H9 (cell line): ENCODE data around the gene RPS13. TPM values are rescaled to one million over a fixed set of nuclear protein-coding genes. Genes with fewer than 3 reads are reported as not detected.

ENCODE experiments used
- DNase-seq: peaks from one replicate; pipeline ENCODE4 v3.0.0-alpha.2; 2017
- H2AFZ ChIP-seq: one replicate; pipeline ENCODE4 v1.6.1; 2013; ENCODE audit warnings: mild to moderate bottlenecking, low read length, control low read depth, moderate library complexity
- H2AK5ac ChIP-seq: 2 replicates; pipeline ENCODE4 v1.6.1; 2013; ENCODE audit warnings: low read length, control low read depth, mixed read lengths; ENCODE audit not compliant: insufficient read length
- H2BK120ac ChIP-seq: one replicate; pipeline ENCODE4 v1.6.1; 2013; ENCODE audit warnings: low read depth, mild to moderate bottlenecking, low read length, control low read depth, inconsistent platforms; ENCODE audit not compliant: poor library complexity, severe bottlenecking
- H2BK12ac ChIP-seq: 2 replicates; pipeline ENCODE4 v1.6.1; 2013; ENCODE audit warnings: low read length, control low read depth, mixed read lengths, low read depth; ENCODE audit not compliant: insufficient read length
- H2BK15ac ChIP-seq: 2 replicates; pipeline ENCODE4 v1.6.1; 2013; ENCODE audit warnings: low read depth, low read length, control low read depth
- H2BK20ac ChIP-seq: one replicate; pipeline ENCODE4 v1.6.1; 2013; ENCODE audit warnings: low read depth, mild to moderate bottlenecking, low read length, control low read depth, inconsistent platforms; ENCODE audit not compliant: poor library complexity, severe bottlenecking
- H2BK5ac ChIP-seq: 2 replicates; pipeline ENCODE4 v1.6.1; 2013; ENCODE audit warnings: low read length, control low read depth, mixed read lengths; ENCODE audit not compliant: insufficient read length
- H3K14ac ChIP-seq: 2 replicates; pipeline ENCODE4 v1.6.1; 2013; ENCODE audit warnings: low read length, control low read depth; ENCODE audit not compliant: insufficient read depth
- H3K18ac ChIP-seq: 2 replicates; pipeline ENCODE4 v1.6.1; 2013; ENCODE audit warnings: low read depth, mild to moderate bottlenecking, mixed read lengths, low read length, control low read depth; ENCODE audit not compliant: insufficient read length
- H3K23ac ChIP-seq: 2 replicates; pipeline ENCODE4 v1.6.1; 2013; ENCODE audit warnings: low read length, control low read depth, mixed read lengths, low read depth; ENCODE audit not compliant: insufficient read length
- H3K23me2 ChIP-seq: 2 replicates; pipeline ENCODE4 v1.6.1; 2013; ENCODE audit warnings: low read depth, mild to moderate bottlenecking, mixed read lengths, low read length, control low read depth; ENCODE audit not compliant: insufficient read length, poor library complexity, severe bottlenecking
- H3K27ac ChIP-seq: 2 replicates; pipeline ENCODE4 v1.5.1; 2013; ENCODE audit warnings: low read length, control low read depth, mixed read lengths, low read depth; ENCODE audit not compliant: insufficient read length
- H3K27me3 ChIP-seq: 2 replicates; pipeline ENCODE4 v1.6.1; 2013; ENCODE audit warnings: low read length, control low read depth, inconsistent platforms; ENCODE audit not compliant: insufficient read depth
- H3K4ac ChIP-seq: 2 replicates; pipeline ENCODE4 v1.6.1; 2013; ENCODE audit warnings: low read depth, mild to moderate bottlenecking, control low read depth, inconsistent platforms, low read length, moderate library complexity
- H3K4me1 ChIP-seq: 2 replicates; pipeline ENCODE4 v1.6.1; 2013; ENCODE audit warnings: low read length, control low read depth, inconsistent platforms; ENCODE audit not compliant: insufficient read depth
- H3K4me2 ChIP-seq: 2 replicates; pipeline ENCODE4 v1.6.1; 2013; ENCODE audit warnings: low read length, control low read depth, mixed read lengths; ENCODE audit not compliant: insufficient read length, insufficient read depth
- H3K56ac ChIP-seq: 2 replicates; pipeline ENCODE4 v1.6.1; 2013; ENCODE audit warnings: low read depth, mild to moderate bottlenecking, mixed read lengths, low read length, control low read depth; ENCODE audit not compliant: insufficient read length
- H3K79me1 ChIP-seq: 2 replicates; pipeline ENCODE4 v1.6.1; 2013; ENCODE audit warnings: low read depth, mild to moderate bottlenecking, moderate library complexity, low read length, control low read depth, inconsistent platforms; ENCODE audit not compliant: insufficient read depth, poor library complexity, severe bottlenecking
- H3K79me2 ChIP-seq: 2 replicates; pipeline ENCODE4 v1.6.1; 2013; ENCODE audit warnings: low read length, control low read depth, inconsistent platforms; ENCODE audit not compliant: insufficient read depth
- H3K9ac ChIP-seq: 2 replicates; pipeline ENCODE4 v1.6.1; 2013; ENCODE audit warnings: low read length, control low read depth, mixed read lengths; ENCODE audit not compliant: insufficient read length; ENCODE audit errors: extremely low read depth
- H3K9me3 ChIP-seq: one replicate; pipeline ENCODE4 v1.6.1; 2013; ENCODE audit warnings: low read depth, low read length, inconsistent platforms; ENCODE audit not compliant: control insufficient read depth
- H3T11ph ChIP-seq: one replicate; pipeline ENCODE4 v1.6.1; 2013; ENCODE audit warnings: mild to moderate bottlenecking, low read length, control low read depth, inconsistent platforms
- H4K20me1 ChIP-seq: one replicate; pipeline ENCODE4 v1.6.1; 2013; ENCODE audit not compliant: control insufficient read depth, insufficient read length, insufficient read depth
- H4K5ac ChIP-seq: 2 replicates; pipeline ENCODE4 v1.6.1; 2013; ENCODE audit warnings: low read depth, mild to moderate bottlenecking, mixed read lengths, low read length, control low read depth; ENCODE audit not compliant: insufficient read length
- H4K8ac ChIP-seq: replicated peaks from 2 replicates; pipeline ENCODE4 v1.6.1; 2013; ENCODE audit warnings: low read length, control low read depth, mixed read lengths, low read depth; ENCODE audit not compliant: insufficient read length
- H4K91ac ChIP-seq: 2 replicates; pipeline ENCODE4 v1.6.1; 2013; ENCODE audit warnings: low read depth, mild to moderate bottlenecking, moderate library complexity, mixed read lengths, low read length, control low read depth; ENCODE audit not compliant: insufficient read length
- H3K27ac Mint-ChIP-seq, 3 experiments: 2 replicates in 2 of 3; 3 replicates in 1 of 3; pipeline ENCODE4 v1.8.0; 2020 to 2021; ENCODE audit warnings: mixed read lengths in 3 of 3, mild to moderate bottlenecking in 1 of 3, moderate library complexity in 1 of 3
- H3K27me3 Mint-ChIP-seq: 2 replicates; pipeline ENCODE4 v1.8.0; 2021; ENCODE audit warnings: low read depth, mild to moderate bottlenecking, moderate library complexity, mixed read lengths
- H3K36me3 Mint-ChIP-seq, 3 experiments: 2 replicates in 2 of 3; 3 replicates in 1 of 3; pipeline ENCODE4 v1.8.0; 2020 to 2021; ENCODE audit warnings: low read depth in 3 of 3, mixed read lengths in 3 of 3; ENCODE audit not compliant: insufficient read depth in 1 of 3
- H3K4me1 Mint-ChIP-seq, 2 experiments: 2 replicates each; pipeline ENCODE4 v1.8.0; 2020; ENCODE audit warnings: mixed read lengths in 2 of 2
- H3K4me3 Mint-ChIP-seq, 2 experiments: 2 replicates in 1 of 2; 3 replicates in 1 of 2; pipeline ENCODE4 v1.8.0; 2020 to 2021; ENCODE audit warnings: mild to moderate bottlenecking in 2 of 2, mixed read lengths in 2 of 2, moderate library complexity in 1 of 2
- H3K9me3 Mint-ChIP-seq, 2 experiments: 2 replicates in 1 of 2; 3 replicates in 1 of 2; pipeline ENCODE4 v1.8.0; 2020; ENCODE audit warnings: mild to moderate bottlenecking in 2 of 2, mixed read lengths in 2 of 2, moderate library complexity in 1 of 2
- CTCF ChIP-seq: fragments of 200-600 bp; sonication (generic); conservative IDR thresholded peaks from 3 replicates; pipeline ENCODE4 v1.8.0; 2021; ENCODE audit warnings: antibody characterized with exemption, mild to moderate bottlenecking
- WGBS: extraction: QIAGEN DNeasy Blood & Tissue Kit; methylation state at CpG from one replicate; pipeline ENCODE4 v1.1.7; 2013; ENCODE audit warnings: missing lambda C conversion rate, low lambda C conversion rate, mixed read lengths; ENCODE audit not compliant: insufficient read length; ENCODE audit errors: extremely low coverage; 5-methylcytosine and 5-hydroxymethylcytosine counted together
- total RNA-seq: library from RNA; stranded (reverse); gene quantifications from 2 replicates; pipeline ENCODE4 v1.2.1, GENCODE V29; 2021

RPS13 gene
- total RNA-seq, 1 experiment from 2014 or later = 1,469 TPM

- H3K18ac ChIP-seq = peak overlapping the region; percentile 80
- H3K27me3 ChIP-seq = no peaks in the 10 kb centered on the region
- Mint-ChIP-seq H3K27me3 (no peaks in the 10 kb centered on the region; the same call in 1 of the 2 replicates), H3K4me1 (peaks cover 8 to 20% of the 10 kb centered on the region in 2 experiments; a peak in 3 of 4 replicates), H3K27ac (peak overlapping the region; percentile 97 to 98 (median 98)), H3K9me3 (peaks cover 0 to 3% of the 10 kb centered on the region in 2 experiments; a peak in 1 of 5 replicates), H3K36me3 (peaks cover 34 to 53% (median 51%) of the 10 kb centered on the region in 3 experiments), H3K4me3 (peak overlapping the region; percentile 99)
- no peak for DNase-seq
- H4K5ac ChIP-seq = peak overlapping the region; percentile 13
- H3K4me2 ChIP-seq = peak overlapping the region; percentile 98
- H2BK15ac ChIP-seq = no peak overlapping the region
- H3K27ac ChIP-seq = peak overlapping the region; percentile 45
- peak overlapping the region; percentile 93 for H3K9ac ChIP-seq
- no CpG with 5 or more reads among the region's 20 CpGs for WGBS
- no peaks in the 10 kb centered on the region for H4K20me1 ChIP-seq
- no peaks in the 10 kb centered on the region for H3K79me1 ChIP-seq
- no peak overlapping the region for H2AFZ ChIP-seq
- no peaks in the 10 kb centered on the region; the same call in 1 of the 2 replicates for H3K4me1 ChIP-seq
- H3K79me2 ChIP-seq = peaks cover 5% of the 10 kb centered on the region; the same call in 1 of the 2 replicates
- no peak overlapping the region for H3K23ac ChIP-seq
- H2AK5ac ChIP-seq = no peak overlapping the region
- H2BK120ac ChIP-seq = no peak overlapping the region
- peaks cover 5% of the 10 kb centered on the region for H3K23me2 ChIP-seq
- H3K14ac ChIP-seq = peak overlapping the region; percentile 92
- TF ChIP-seq CTCF = no peak
- no peaks in the 10 kb centered on the region for H3K9me3 ChIP-seq
- H3T11ph ChIP-seq = no peak overlapping the region
- H4K8ac ChIP-seq = no peak overlapping the region
- no peak overlapping the region for H2BK12ac ChIP-seq
- H3K4ac ChIP-seq = no peak overlapping the region
- no peak overlapping the region for H4K91ac ChIP-seq
- no peak overlapping the region for H2BK5ac ChIP-seq
- H3K56ac ChIP-seq = no peak overlapping the region
- no peak overlapping the region for H2BK20ac ChIP-seq
These were observed 287 bp downstream of the RPS13 start for GRCh38 chr11:17077240-17077519.
